Smooth muscle cell (in vitro differentiated cells): ENCODE measurements around the gene KRT13. TPM values are rescaled to one million over a fixed set of nuclear protein-coding genes. Genes with fewer than 3 reads are reported as not detected.

ENCODE experiments used
- DNase-seq: peaks from one replicate; lab custom pipeline; 2025; ENCODE audit not compliant: unreplicated experiment; lab: John Stamatoyannopoulos, UW
- H2AFZ ChIP-seq: fragments of 200-600 bp; sonication (generic); 2 replicates; pipeline ENCODE4 v1.6.0; 2016; ENCODE audit warnings: antibody characterized with exemption, low read depth, mild to moderate bottlenecking
- H3F3A ChIP-seq: fragments of 200-600 bp; sonication (generic); 2 replicates; pipeline ENCODE4 v1.6.0; 2017; ENCODE audit warnings: antibody characterized with exemption, low read depth
- H3K27ac ChIP-seq: fragments of 200-600 bp; sonication (generic); 2 replicates; pipeline ENCODE4 v1.5.1; 2016; ENCODE audit warnings: low read depth, mild to moderate bottlenecking
- H3K27me3 ChIP-seq: fragments of 200-600 bp; sonication (generic); 2 replicates; pipeline ENCODE4 v1.6.1; 2016; ENCODE audit warnings: low read depth, mild to moderate bottlenecking
- H3K36me3 ChIP-seq: fragments of 200-600 bp; sonication (generic); 2 replicates; pipeline ENCODE4 v1.5.1; 2016; ENCODE audit warnings: low read depth
- H3K4me1 ChIP-seq: fragments of 200-600 bp; sonication (generic); 2 replicates; pipeline ENCODE4 v1.5.1; 2016; ENCODE audit warnings: low read depth
- H3K4me2 ChIP-seq: fragments of 200-600 bp; sonication (generic); 2 replicates; pipeline ENCODE4 v1.6.0; 2016; ENCODE audit warnings: mild to moderate bottlenecking
- H3K4me3 ChIP-seq: fragments of 200-600 bp; sonication (generic); 2 replicates; pipeline ENCODE4 v1.5.1; 2016; ENCODE audit warnings: mild to moderate bottlenecking
- H3K79me2 ChIP-seq: fragments of 200-600 bp; sonication (generic); 2 replicates; pipeline ENCODE4 v1.6.0; 2016; ENCODE audit warnings: low read depth, mild to moderate bottlenecking
- H3K9ac ChIP-seq: fragments of 200-600 bp; sonication (generic); 2 replicates; pipeline ENCODE4 v1.6.0; 2016; ENCODE audit warnings: low read depth
- H3K9me3 ChIP-seq: fragments of 200-600 bp; sonication (generic); replicated peaks from 2 replicates; pipeline ENCODE4 v1.5.1; 2016; ENCODE audit warnings: low read depth
- H4K20me1 ChIP-seq: fragments of 200-600 bp; sonication (generic); 2 replicates; pipeline ENCODE4 v1.6.0; 2016; ENCODE audit warnings: low read depth
- CTCF ChIP-seq: fragments of 200-600 bp; sonication (generic); IDR thresholded peaks from 2 replicates; pipeline ENCODE4 v1.5.1; 2017; ENCODE audit warnings: borderline replicate concordance, mild to moderate bottlenecking, antibody characterized with exemption; ENCODE audit not compliant: insufficient read depth, poor library complexity, severe bottlenecking
- WGBS: methylation state at CpG from one replicate; pipeline ENCODE4 v1.1.7; 2016; ENCODE audit warnings: low lambda C conversion rate; 5-methylcytosine and 5-hydroxymethylcytosine counted together
- polyA plus RNA-seq: library from polyadenylated mRNA; unstranded; fragments of >200 nt; fragmentation: Nextera tagmentation; extraction: Ambion mirVana; gene quantifications from 2 replicates; pipeline ENCODE4 v1.2.1, GENCODE V29; 2016
- total RNA-seq: library from RNA; depleted of rRNA; stranded (reverse); fragments of >200 nt; gene quantifications from 2 replicates; pipeline ENCODE4 v1.2.3, GENCODE V29; 2014

The KRT13 gene
- total and polyA plus RNA-seq, 2 experiments from 2014 or later = 3.8 to 5.2 TPM

GRCh38 chr17:41512546-41513167 lies 7.2 kb upstream of the KRT13 start:
- H3K4me2 ChIP-seq = no peak overlapping the region
- no peaks in the 10 kb centered on the region for H3K36me3 ChIP-seq
- H3K27ac ChIP-seq = no peak overlapping the region
- 79% methylated on average over 7 of the region's 7 CpGs for WGBS
- H3K9me3 ChIP-seq = no peaks in the 10 kb centered on the region
- H3K79me2 ChIP-seq = no peaks in the 10 kb centered on the region
- H4K20me1 ChIP-seq = no peaks in the 10 kb centered on the region
- DNase-seq = no peak
- no peaks in the 10 kb centered on the region for H3K4me1 ChIP-seq
- no peak overlapping the region for H2AFZ ChIP-seq
- no peaks in the 10 kb centered on the region for H3F3A ChIP-seq
- no peaks in the 10 kb centered on the region for H3K27me3 ChIP-seq
- no peak for TF ChIP-seq CTCF
- H3K9ac ChIP-seq = no peak overlapping the region
- no peak overlapping the region for H3K4me3 ChIP-seq

GRCh38 chr17:41511716-41512115 lies 6.3 kb upstream of the KRT13 start:
- H3K27ac ChIP-seq = no peak overlapping the region
- no peaks in the 10 kb centered on the region for H3K36me3 ChIP-seq
- no peaks in the 10 kb centered on the region for H4K20me1 ChIP-seq
- TF ChIP-seq CTCF = no peak
- no peak overlapping the region for H3K4me2 ChIP-seq
- H3K9ac ChIP-seq = no peak overlapping the region
- no peaks in the 10 kb centered on the region for H3K27me3 ChIP-seq
- H3K4me3 ChIP-seq = no peak overlapping the region
- H3K4me1 ChIP-seq = no peaks in the 10 kb centered on the region
- no peak for DNase-seq
- H3K79me2 ChIP-seq = no peaks in the 10 kb centered on the region
- 94% methylated on average over 10 of the region's 10 CpGs for WGBS
- no peaks in the 10 kb centered on the region for H3K9me3 ChIP-seq
- H2AFZ ChIP-seq = no peak overlapping the region
- H3F3A ChIP-seq = no peaks in the 10 kb centered on the region

- Histone ChIP-seq H3F3A (no peaks in the 10 kb centered on the region), H3K27me3 (no peaks in the 10 kb centered on the region), H3K9me3 (no peaks in the 10 kb centered on the region), H3K36me3 (no peaks in the 10 kb centered on the region), H3K79me2 (no peaks in the 10 kb centered on the region), H2AFZ (no peak overlapping the region), H3K4me2 (no peak overlapping the region), H4K20me1 (no peaks in the 10 kb centered on the region), H3K4me1 (no peaks in the 10 kb centered on the region), H3K27ac (no peak overlapping the region), H3K4me3 (no peak overlapping the region), H3K9ac (no peak overlapping the region)
- no peak for TF ChIP-seq CTCF
- no peak for DNase-seq
- WGBS = 62% methylated on average over 4 of the region's 4 CpGs
Observed at GRCh38 chr17:41511116-41511515, 5.7 kb upstream of the KRT13 start.
